Measurements from ENCODE around the gene ZNF280B.
"Not testable (repeated sequence)": the region's sequence is repeated elsewhere in the genome, so short reads cannot be mapped to it uniquely, and the experiment has no call there.

Gene ZNF280B

DNA sequence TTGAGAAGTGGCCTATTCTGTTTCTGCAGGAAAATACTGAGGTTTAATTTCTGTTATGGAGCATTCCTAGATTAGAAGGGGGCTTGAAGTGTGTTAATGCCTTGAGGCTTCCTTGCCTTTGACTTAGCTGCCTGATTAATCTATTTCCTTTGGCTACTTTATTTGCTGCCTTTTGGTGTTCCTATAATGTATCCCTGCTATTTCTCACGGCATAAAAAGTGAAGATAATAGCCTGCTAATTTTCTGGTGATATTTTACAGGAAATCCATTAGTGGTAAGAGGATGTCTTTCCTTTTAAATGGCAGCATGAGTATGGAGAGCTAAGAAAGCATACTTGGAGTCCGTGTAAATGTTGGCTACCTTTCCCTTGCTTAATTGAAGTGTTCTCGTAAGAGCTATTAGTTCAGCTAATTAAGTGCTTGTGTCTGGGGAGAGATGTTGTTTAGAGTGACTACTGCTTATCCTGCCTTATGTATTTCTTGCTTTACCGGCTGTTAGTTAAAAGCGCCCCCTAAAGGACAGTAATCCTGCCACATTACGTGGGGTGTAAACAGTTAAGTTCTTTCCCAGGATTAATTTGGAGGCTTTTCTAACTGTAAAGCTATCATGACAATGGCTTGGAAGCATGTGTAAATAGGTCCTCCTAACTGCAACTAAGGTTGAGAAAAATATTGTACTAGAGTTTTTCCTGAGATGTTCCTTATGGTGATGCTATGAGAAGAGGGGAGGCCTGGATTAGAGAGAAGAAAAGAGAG, 45.6 kb downstream of the ZNF280B start:
- no peak for DNase-seq

DNA sequence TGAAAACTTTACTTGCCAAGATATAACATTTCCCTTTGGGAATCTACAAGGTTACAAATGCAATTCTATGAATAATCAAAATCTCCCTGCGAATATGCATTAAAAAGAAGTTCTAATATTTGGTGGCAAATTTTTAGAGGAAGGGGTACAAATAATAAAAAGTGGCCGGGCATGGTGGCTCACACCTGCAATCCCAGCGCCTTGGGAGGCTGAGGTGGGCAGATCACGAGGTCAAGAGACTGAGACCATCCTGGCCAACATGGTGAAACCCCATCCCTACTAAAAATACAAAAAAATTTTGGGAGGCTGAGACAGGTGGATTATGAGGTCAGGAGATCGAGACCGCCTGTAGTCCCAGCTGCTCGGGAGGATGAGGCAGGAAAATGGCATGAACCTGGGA, 47.0 kb downstream of the ZNF280B start:
- no peak for DNase-seq

DNA sequence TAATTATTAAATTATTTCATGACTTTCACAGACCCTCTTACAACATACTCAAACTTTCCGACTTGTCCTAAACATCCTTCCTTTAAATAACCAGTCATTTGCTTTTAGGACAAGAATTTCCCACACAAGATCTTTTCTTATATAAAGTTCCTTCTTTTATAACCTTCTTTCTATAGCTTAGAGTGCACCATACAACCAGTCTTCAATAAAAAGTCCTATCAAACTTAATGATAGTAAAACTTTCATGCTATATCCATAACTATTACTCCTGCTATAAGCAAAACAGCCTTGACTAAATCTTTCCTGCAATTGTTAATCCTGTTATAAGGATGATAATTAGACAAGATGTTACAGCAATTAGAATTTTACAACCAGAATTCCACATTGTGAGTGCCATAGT, 47.4 kb downstream of the ZNF280B start:
- no peak for DNase-seq

GRCh38 chr22:22460635-22461034, 47.9 kb downstream of the ZNF280B start:
- DNase-seq: no peak

DNA sequence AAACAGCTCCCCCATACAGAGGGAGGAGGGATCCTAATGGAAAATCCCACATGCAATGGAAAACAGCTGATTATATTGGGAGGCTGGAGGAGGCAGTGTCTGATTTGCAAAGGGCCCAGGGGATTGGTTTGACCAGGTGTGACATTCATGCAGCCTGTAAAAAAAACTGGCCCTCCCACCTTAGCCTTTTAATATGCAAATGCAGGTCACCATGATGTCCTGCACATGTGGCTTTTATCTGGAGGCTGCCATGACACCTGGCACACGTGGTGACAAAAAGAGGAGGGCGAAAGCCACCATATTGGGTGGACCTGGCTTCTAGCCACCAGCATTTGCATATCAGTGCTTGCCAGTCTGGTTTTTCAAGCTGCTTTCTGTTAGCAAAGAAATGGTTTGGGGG, 48.5 kb downstream of the ZNF280B start:
- no peak for DNase-seq

DNA sequence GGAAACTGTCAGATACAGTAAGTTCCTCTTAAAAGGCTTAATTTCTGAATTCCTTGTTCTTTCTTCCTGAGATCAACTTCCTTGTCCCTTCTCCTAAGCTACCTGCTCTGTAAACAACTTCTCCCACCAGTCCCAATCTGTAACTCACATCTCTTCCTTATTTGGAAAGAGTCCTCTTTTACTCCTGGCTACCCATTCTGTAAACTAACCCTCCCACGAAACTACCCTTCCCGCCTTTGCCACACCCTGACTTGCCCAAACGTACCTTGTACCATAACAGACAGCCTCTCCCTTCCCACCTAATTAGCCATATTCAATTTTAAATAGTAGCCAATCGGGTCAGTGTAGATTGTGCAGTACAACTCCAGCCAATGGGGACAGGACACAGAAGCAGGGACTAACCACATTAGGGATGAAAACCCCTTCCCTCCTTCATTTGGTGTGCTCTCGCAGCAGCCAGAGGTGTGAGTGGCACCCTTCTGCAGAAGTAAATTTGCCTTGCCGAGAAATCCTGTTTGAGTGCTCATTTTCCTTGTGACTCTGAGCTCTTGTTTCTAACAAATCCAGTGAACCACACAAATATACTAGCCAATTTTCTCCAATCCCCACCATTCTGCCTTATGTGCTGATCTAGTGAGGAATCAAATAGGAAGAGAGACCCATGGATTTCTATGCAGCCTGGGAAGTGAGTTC, 49.5 kb downstream of the ZNF280B start:
- DNase-seq: no peak

- no peak for DNase-seq
These were observed 50.2 kb downstream of the ZNF280B start for GRCh38 chr22:22458387-22458786.

DNA sequence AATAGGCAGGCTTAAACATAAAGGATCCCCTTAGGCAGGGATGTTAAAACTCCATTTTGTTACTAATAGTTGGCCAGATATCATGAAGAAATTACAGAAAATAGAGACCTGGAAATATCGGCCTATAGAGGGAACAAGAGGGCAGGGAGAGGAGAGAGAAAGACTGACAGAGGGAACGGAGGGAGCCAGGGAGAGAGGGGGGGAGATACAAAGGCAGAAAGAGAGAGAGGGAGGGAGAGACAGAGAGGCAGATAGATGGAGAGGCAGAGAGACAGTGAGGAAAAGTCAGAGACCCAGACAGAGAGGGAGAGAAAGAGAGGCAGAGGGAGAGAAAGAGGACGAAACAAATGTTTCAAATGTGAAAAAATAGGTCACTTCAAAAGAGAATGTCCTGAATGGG, 53.5 kb downstream of the ZNF280B start:
- no peak for DNase-seq

DNA sequence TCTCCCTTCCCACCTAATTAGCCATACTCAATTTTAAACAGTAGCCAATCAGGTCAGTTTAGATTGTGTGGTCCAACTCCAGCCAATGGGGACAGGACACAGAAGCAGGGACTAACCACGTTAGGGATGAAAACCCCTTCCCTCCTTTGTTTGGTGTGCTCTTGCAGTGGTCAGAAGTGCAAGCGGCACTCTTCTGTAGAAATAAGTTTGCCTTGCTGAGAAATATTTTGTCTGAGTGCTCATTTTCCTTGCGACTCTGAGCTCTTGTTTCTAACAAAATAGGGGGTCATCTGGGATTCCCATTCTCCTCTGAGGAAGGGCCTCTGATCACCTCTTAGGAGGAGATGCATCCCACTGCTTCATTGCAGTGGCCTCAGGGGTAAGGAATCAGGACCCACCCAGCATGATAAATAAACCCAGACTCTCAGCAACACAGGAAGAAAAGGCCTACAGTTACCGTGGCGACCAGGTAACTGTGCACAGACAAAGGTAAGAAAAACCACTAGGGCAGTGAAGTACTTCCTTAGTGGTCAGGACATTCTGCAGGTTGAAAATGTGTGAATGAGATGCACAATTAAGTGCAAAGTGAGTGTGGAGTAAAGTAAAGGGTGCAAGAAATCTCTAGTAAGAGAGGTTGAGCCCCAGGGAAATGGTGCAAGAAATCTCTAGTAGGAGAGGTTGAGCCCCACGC, 55.4 kb downstream of the ZNF280B start:
- no peak for DNase-seq

GRCh38 chr22:22452211-22452610, 56.3 kb downstream of the ZNF280B start:
- no peak for DNase-seq

DNA sequence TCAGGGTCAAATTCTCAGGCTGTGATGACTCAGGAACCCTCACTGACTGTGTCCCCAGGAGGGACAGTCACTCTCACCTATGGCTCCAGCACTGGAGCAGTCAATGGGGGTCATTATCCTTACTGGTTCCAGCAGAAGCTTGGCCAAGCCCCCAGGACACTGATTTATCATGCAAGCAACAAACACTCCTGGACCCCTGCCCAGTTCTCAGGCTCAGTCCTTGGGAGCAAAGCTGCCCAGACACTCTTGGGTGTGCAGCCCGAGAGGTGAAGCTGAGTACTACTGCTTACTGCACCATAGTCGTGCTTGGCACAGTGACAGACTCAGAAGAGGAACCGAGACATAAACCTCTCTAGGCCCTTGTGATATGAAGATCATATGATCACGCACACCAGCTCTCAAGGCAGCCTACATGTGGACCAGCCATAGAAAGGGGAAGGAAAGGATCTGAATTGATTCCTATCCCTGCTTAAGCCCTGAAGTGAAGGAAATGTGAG, 58.2 kb downstream of the ZNF280B start:
- DNase-seq: no peak

DNA sequence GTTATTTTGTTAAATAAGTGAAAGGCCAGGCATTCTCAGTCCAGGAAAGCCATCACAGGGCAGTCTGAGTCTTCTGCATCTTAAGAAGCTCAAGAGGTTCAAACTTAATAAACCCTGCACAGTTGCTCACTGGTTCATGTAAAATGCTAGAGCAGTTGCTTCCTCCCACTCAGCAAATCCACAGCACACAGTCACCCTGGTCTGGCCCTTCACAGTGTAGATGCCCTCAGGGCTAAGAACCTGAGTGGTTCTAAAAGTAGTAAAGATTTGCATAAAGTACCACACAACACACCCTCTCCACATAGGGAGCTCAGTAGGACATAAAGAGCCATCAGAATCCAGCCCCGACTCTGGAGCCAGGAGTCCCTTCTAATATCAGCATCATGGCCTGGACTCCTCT, 58.7 kb downstream of the ZNF280B start:
- DNase-seq: no peak

DNA sequence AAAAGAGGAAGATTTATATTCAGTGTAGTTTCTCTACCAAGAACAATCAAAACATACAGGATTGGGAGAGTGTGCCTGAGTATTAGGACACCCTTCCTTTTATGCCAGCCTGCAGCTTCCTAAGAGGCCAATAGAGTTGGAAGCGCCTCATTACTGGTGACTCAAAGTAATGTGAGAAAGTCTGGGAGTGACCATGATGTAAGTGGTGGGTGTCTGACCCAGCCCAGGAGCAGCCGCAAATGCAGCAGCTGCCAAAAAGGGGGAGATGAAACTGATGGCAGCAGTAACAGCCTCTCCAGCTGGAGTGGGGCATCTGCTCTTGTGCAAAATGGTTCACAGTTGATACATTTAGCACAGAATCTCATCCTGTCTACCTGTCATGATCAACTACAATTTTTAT, 62.0 kb downstream of the ZNF280B start:
- DNase-seq: peak; percentile 21

DNA sequence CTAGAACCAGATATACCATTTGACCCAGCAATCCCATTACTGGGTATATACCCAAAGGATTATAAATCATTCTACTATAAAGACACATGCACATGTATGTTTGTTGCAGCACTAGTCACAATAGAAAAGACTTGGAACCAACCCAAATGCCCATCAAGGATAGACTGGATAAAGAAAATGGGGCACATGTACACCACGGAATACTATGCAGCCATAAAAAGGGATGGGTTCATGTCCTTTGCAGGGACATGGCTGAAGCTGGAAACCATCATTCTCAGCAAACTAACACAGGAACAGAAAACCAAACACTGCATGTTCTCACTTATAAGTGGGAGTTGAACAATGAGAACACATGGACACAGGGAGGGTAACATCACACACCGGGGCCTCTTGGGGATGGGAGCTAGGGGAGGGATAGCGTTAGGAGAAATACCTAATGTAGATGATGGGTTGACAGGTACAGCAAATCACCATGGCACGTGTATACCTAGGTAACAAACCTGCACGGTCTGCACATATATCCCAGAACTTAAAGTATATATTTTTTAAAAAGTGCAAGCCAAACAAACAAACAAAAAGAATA, 64.4 kb downstream of the ZNF280B start:
- DNase-seq: not testable (repeated sequence)

DNA sequence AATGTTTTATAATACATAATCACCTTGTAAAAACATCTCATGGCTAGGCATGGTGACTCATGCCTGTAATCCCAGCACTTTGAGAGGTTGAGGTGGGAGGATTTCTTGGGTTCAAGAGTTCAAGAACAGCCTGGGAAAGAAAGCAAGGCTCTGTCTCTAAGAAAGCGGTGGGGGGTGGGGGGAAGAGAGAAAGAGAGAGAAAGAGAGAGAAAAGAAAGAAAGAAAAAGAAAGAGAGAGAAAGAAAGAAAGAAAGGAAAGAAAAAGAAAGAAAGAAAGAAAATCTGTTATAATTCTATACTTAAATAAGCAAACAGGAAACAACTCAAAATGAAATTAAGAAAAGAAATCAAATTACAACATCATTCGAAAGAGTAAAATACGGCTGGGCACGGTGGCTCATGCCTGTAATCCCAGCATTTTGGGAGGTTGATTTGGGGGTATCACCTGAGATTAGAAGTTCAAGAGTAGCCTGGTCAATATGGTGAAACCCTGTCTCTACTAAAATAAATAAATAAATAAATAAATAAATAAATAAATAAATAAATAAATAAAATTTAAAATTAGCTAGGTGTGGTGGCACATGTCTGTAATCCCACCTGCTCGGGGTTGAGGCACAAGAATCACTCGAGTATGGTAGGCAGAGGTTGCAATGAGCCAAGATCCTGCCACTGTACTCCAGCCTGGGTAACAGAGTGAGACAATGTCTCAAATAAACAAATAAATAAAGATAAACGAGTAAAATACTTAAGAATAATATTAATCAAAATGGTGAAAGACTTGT, 65.4 kb downstream of the ZNF280B start:
- no peak for DNase-seq

GRCh38 chr22:22441626-22442025, 66.9 kb downstream of the ZNF280B start:
- DNase-seq: not testable (repeated sequence)

- DNase-seq: no peak
These were observed 68.4 kb downstream of the ZNF280B start for GRCh38 chr22:22440188-22440587.

Measured in NCI-H2171 (cell line).